ENCODE data around the gene PCCB. TPM values are rescaled to one million over a fixed set of nuclear protein-coding genes. Genes with fewer than 3 reads are reported as not detected.
A peak's percentile ranks its signal among the peaks of the same experiment; 100 is the strongest.

Gene PCCB
- total and polyA plus RNA-seq, 8 donors, result 26.9 to 44.7 (median 35.9) TPM

GRCh38 chr3:136336329-136337100 lies 86.4 kb downstream of the PCCB start:
- Histone ChIP-seq H3K27ac (no peak overlapping the region), H3K36me3 (peaks cover 0 to 75% of the 10 kb centered on the region in 2 donors), H3K9me3 (no peaks in the 10 kb centered on the region), H3K4me1 (no peaks in the 10 kb centered on the region), H3K4me3 (no peak overlapping the region), H3K27me3 (no peaks in the 10 kb centered on the region)
- ATAC-seq (no peak), DNase-seq (no peak)
- intact Hi-C loops (cut with DNase I), result no loop called here
- TF ChIP-seq, protein P1, sequence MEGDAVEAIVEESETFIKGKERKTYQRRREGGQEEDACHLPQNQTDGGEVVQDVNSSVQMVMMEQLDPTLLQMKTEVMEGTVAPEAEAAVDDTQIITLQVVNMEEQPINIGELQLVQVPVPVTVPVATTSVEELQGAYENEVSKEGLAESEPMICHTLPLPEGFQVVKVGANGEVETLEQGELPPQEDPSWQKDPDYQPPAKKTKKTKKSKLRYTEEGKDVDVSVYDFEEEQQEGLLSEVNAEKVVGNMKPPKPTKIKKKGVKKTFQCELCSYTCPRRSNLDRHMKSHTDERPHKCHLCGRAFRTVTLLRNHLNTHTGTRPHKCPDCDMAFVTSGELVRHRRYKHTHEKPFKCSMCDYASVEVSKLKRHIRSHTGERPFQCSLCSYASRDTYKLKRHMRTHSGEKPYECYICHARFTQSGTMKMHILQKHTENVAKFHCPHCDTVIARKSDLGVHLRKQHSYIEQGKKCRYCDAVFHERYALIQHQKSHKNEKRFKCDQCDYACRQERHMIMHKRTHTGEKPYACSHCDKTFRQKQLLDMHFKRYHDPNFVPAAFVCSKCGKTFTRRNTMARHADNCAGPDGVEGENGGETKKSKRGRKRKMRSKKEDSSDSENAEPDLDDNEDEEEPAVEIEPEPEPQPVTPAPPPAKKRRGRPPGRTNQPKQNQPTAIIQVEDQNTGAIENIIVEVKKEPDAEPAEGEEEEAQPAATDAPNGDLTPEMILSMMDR (IDR thresholded peaks at IDR 0.05), result no peak

GRCh38 chr3:136343446-136343845 lies 93.3 kb downstream of the PCCB start:
- no peaks in the 10 kb centered on the region for H3K9me3 ChIP-seq
- H3K27ac ChIP-seq, result peak overlapping the region in 1 of 2 donors; percentile 49
- peak; percentile 86 for ATAC-seq
- intact Hi-C loops (cut with DNase I), result no loop called here
- no peaks in the 10 kb centered on the region for H3K27me3 ChIP-seq
- DNase-seq, result peak in 1 of 4 donors; percentile 29
- no peak overlapping the region for H3K4me3 ChIP-seq
- TF ChIP-seq, protein P1 (IDR thresholded peaks at IDR 0.05), result no peak
- H3K4me1 ChIP-seq, result peaks cover 6 to 10% of the 10 kb centered on the region in 2 donors
- peaks cover 0 to 69% of the 10 kb centered on the region in 2 donors for H3K36me3 ChIP-seq

- peak overlapping the region in 1 of 2 donors; percentile 49 for H3K27ac ChIP-seq
- H3K27me3 ChIP-seq, result no peaks in the 10 kb centered on the region
- TF ChIP-seq, protein P1 (IDR thresholded peaks at IDR 0.05), result no peak
- ATAC-seq, result peak; percentile 95
- intact Hi-C loops (cut with DNase I), result no loop called here
- H3K9me3 ChIP-seq, result no peaks in the 10 kb centered on the region
- peak in 3 of 4 donors; percentile 27 to 87 (median 82) for DNase-seq
- peaks cover 0 to 69% of the 10 kb centered on the region in 2 donors for H3K36me3 ChIP-seq
- H3K4me3 ChIP-seq, result no peak overlapping the region
- H3K4me1 ChIP-seq, result peaks cover 6 to 10% of the 10 kb centered on the region in 2 donors
Observed at GRCh38 chr3:136343873-136344555, 93.9 kb downstream of the PCCB start.

GRCh38 chr3:136346486-136346885 lies 96.3 kb downstream of the PCCB start:
- Histone ChIP-seq H3K27me3 (no peaks in the 10 kb centered on the region), H3K27ac (no peak overlapping the region), H3K9me3 (no peaks in the 10 kb centered on the region), H3K4me1 (peaks cover 6 to 10% of the 10 kb centered on the region in 2 donors), H3K4me3 (no peak overlapping the region), H3K36me3 (peaks cover 0 to 54% of the 10 kb centered on the region in 2 donors)
- TF ChIP-seq, protein P1 (IDR thresholded peaks at IDR 0.05), result no peak
- no peak for ATAC-seq
- intact Hi-C loops (cut with DNase I), result no loop called here
- no peak for DNase-seq

GRCh38 chr3:136350132-136350531 lies 100.0 kb downstream of the PCCB start:
- Histone ChIP-seq H3K4me1 (no peaks in the 10 kb centered on the region), H3K9me3 (no peaks in the 10 kb centered on the region), H3K27ac (peak overlapping the region; percentile 19 to 44), H3K27me3 (no peaks in the 10 kb centered on the region), H3K4me3 (no peak overlapping the region), H3K36me3 (peaks cover 0 to 36% of the 10 kb centered on the region in 2 donors)
- peak; percentile 79 for ATAC-seq
- peak in 1 of 4 donors; percentile 35 for DNase-seq
- TF ChIP-seq, protein P1 (IDR thresholded peaks at IDR 0.05), result no peak
- intact Hi-C loops (cut with DNase I), result no loop called here
